Lung (tissue), 12 donors: ENCODE measurements around the gene DBH. TPM values are rescaled to one million over a fixed set of nuclear protein-coding genes. Genes with fewer than 3 reads are reported as not detected.

Source experiments
- ATAC-seq: fragments of 200-7000 bp; cut with Tn5 transposase; one replicate; pipeline ENCODE4 v1.9.1; 2020; ENCODE audit warnings: moderate number of reproducible peaks; ENCODE audit not compliant: insufficient read depth, low FRiP score
- DNase-seq, 3 donors: peaks; one replicate each; pipeline ENCODE4 v3.0.0-alpha.2; 2013 to 2017
- H3K27ac ChIP-seq, 2 donors: one replicate each; pipeline ENCODE4 v1.5.1; 2013; ENCODE audit warnings: mild to moderate bottlenecking in 2 of 2, moderate library complexity in 2 of 2, control low read depth in 1 of 2, inconsistent platforms in 1 of 2, low read depth in 1 of 2, low read length in 1 of 2
- H3K27me3 ChIP-seq, 3 donors: one replicate each; pipeline ENCODE4 v1.5.1; 2013; ENCODE audit warnings: low read length in 2 of 3; ENCODE audit not compliant: control insufficient read depth in 3 of 3, insufficient read depth in 3 of 3
- H3K36me3 ChIP-seq, 4 donors: one replicate each; pipeline ENCODE4 v1.5.1; 2013; ENCODE audit warnings: low read length in 4 of 4, mild to moderate bottlenecking in 1 of 4, moderate library complexity in 1 of 4; ENCODE audit not compliant: control insufficient read depth in 4 of 4, insufficient read depth in 4 of 4
- H3K4me1 ChIP-seq, 5 donors: one replicate each; pipeline ENCODE4 v1.5.1; 2013; ENCODE audit warnings: low read length in 5 of 5, mild to moderate bottlenecking in 2 of 5, moderate library complexity in 1 of 5; ENCODE audit not compliant: control insufficient read depth in 5 of 5, insufficient read depth in 5 of 5
- H3K4me3 ChIP-seq: one replicate; pipeline ENCODE4 v1.5.1; 2013; ENCODE audit warnings: mild to moderate bottlenecking, control low read depth, moderate library complexity
- H3K9ac ChIP-seq, 2 donors: one replicate each; pipeline ENCODE4 v1.5.1; 2013; ENCODE audit warnings: low read length in 2 of 2, control low read depth in 1 of 2; ENCODE audit not compliant: insufficient read depth in 1 of 2
- H3K9me3 ChIP-seq, 4 donors: one replicate each; pipeline ENCODE4 v1.5.1; 2013; ENCODE audit warnings: low read length in 3 of 4, mild to moderate bottlenecking in 1 of 4, moderate library complexity in 1 of 4; ENCODE audit not compliant: control insufficient read depth in 4 of 4, insufficient read depth in 3 of 4
- WGBS, 2 donors: extraction: QIAGEN DNeasy Blood & Tissue Kit; methylation state at CpG; one replicate each; pipeline ENCODE4 v1.1.7; 2013; 5-methylcytosine and 5-hydroxymethylcytosine counted together
- polyA plus RNA-seq, 2 donors: library from polyadenylated mRNA; stranded (reverse); fragments of 200-250 nt; gene quantifications; one replicate each; pipeline ENCODE4 v1.2.1, GENCODE V29; 2013
- total RNA-seq, 2 donors: library from RNA; depleted of rRNA in 1 of 2; stranded (reverse); fragments of >200 nt in 1 of 2; gene quantifications; one replicate each; pipeline ENCODE4 v1.2.1, GENCODE V29; 2014 to 2021
- TF ChIP-seq, protein P1 (sequence below): IDR thresholded peaks from 2 replicates; pipeline ENCODE4 v1.5.1; 2012; ENCODE audit warnings: mild to moderate bottlenecking; ENCODE audit errors: control extremely low read depth, extremely low read depth
- donor health status: control.
- donor health status: control.
- donor health status: Bipolar disorder and iron deficiency.
- donor health status: healthy.
- donor health status: DM: yes; HTN: yes; CAD: no.

DBH gene
- total and polyA plus RNA-seq, 4 donors = 0.06 to 0.48 (median 0.08) TPM

DNA sequence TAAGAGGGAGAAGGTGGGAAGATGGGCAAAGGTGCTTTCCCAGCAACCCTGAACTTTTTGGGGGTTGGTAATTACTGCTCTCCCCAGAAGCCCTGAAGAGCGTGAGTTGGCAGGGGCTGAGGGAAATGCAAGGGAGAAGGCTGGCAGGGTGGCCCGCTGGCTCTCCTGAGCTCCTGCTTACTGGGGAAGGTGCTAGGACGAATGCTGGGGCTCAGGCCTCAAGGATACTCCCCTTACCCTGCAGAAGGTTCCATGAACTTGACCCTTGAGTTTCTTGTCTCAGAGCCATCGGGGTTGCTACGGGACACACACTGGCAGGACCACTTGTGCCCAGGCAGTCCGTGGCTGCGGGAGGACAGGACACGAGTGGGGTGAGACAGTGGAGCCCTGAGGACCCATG, 28.2 kb upstream of the DBH start:
- H3K9me3 ChIP-seq = peaks cover 0 to 2% (median 0%) of the 10 kb centered on the region in 4 donors
- ATAC-seq (no peak), DNase-seq (no peak)
- TF ChIP-seq, protein P1, sequence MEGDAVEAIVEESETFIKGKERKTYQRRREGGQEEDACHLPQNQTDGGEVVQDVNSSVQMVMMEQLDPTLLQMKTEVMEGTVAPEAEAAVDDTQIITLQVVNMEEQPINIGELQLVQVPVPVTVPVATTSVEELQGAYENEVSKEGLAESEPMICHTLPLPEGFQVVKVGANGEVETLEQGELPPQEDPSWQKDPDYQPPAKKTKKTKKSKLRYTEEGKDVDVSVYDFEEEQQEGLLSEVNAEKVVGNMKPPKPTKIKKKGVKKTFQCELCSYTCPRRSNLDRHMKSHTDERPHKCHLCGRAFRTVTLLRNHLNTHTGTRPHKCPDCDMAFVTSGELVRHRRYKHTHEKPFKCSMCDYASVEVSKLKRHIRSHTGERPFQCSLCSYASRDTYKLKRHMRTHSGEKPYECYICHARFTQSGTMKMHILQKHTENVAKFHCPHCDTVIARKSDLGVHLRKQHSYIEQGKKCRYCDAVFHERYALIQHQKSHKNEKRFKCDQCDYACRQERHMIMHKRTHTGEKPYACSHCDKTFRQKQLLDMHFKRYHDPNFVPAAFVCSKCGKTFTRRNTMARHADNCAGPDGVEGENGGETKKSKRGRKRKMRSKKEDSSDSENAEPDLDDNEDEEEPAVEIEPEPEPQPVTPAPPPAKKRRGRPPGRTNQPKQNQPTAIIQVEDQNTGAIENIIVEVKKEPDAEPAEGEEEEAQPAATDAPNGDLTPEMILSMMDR = no peak
- no peak overlapping the region for H3K9ac ChIP-seq
- no peak overlapping the region for H3K4me3 ChIP-seq
- H3K4me1 ChIP-seq = peaks cover 0 to 18% (median 3%) of the 10 kb centered on the region in 5 donors
- H3K27ac ChIP-seq = no peak overlapping the region
- peaks cover 5 to 16% (median 9%) of the 10 kb centered on the region in 3 donors for H3K27me3 ChIP-seq
- no peaks in the 10 kb centered on the region for H3K36me3 ChIP-seq
- WGBS, 2 donors = 79 to 89% methylated on average over 8 of the region's 8 CpGs

DNA sequence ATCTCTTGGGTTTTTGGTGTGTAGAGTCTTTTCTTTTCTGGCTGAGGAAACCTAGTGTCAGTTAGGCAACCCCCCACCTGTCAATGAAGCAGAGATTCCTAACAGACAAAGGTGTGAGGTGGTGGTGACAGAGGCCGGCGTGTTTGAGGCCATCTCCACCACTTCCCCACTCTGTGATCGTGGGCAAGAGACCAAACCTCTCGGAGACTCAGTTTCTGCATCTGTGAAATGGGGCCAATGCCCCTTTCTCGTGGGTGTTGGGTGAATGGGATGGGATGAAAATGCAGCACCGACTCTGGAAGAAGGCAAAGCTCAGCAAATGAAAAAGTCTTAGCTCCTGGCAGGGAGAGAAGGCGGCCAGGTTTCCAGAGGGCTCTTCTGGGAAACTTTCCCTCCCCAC, 27.8 kb upstream of the DBH start:
- Histone ChIP-seq H3K27me3 (peaks cover 5 to 16% (median 9%) of the 10 kb centered on the region in 3 donors), H3K27ac (no peak overlapping the region), H3K9me3 (peaks cover 0 to 2% (median 0%) of the 10 kb centered on the region in 4 donors), H3K4me3 (no peak overlapping the region), H3K9ac (no peak overlapping the region), H3K4me1 (peaks cover 0 to 17% (median 3%) of the 10 kb centered on the region in 5 donors), H3K36me3 (no peaks in the 10 kb centered on the region)
- TF ChIP-seq, protein P1 = no peak
- ATAC-seq (no peak), DNase-seq (no peak)
- 76 to 86% methylated on average over 7 of the region's 7 CpGs for WGBS, 2 donors

DNA sequence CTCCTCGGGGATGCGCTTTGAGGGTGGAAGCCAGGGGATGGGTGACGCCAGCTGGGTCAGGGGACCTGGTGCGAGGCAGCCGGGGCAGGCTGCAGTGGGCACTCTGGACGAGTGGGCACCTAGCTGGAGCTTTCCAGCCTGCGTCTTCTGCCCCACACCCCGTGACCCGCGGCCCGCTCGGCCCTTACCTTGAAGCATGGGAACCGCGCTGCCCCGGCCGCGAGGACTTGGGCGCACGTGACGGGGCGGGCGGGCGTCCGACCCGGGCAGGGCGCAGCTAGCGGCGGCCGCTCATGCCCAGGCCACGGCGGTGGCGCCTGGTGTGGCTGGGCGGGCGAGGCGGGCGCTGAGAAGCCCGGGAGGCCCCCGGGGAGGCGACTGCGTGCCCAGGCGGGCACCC, 27.3 kb upstream of the DBH start:
- H3K36me3 ChIP-seq = no peaks in the 10 kb centered on the region
- TF ChIP-seq, protein P1 = no peak
- H3K27me3 ChIP-seq = peaks cover 5 to 17% (median 9%) of the 10 kb centered on the region in 3 donors
- H3K27ac ChIP-seq = no peak overlapping the region
- peaks cover 0 to 17% (median 3%) of the 10 kb centered on the region in 5 donors for H3K4me1 ChIP-seq
- H3K9me3 ChIP-seq = peaks cover 0 to 2% (median 0%) of the 10 kb centered on the region in 4 donors
- no peak for DNase-seq
- no peak overlapping the region for H3K9ac ChIP-seq
- H3K4me3 ChIP-seq = no peak overlapping the region
- no peak for ATAC-seq
- 13 to 14% methylated on average over 37 to 41 of the region's 41 CpGs for WGBS, 2 donors
